Effector memory CD8-positive, alpha-beta T cell (primary cell): ENCODE data around the gene SMYD3.
A peak's percentile ranks its signal among the peaks of the same experiment; 100 is the strongest.

Experiments used
- ATAC-seq: fragments of 150-1000 bp; cut with Tn5 transposase; replicated peaks from 2 replicates; pipeline ENCODE4 v1.10.0; 2021; ENCODE audit warnings: mild to moderate bottlenecking, moderate library complexity
- DNase-seq, 3 experiments: peaks; one replicate each; pipeline ENCODE4 v3.0.0; 2021
- H3K27ac Mint-ChIP-seq, 2 donors: one replicate each; pipeline ENCODE4 v1.8.0; 2022; ENCODE audit warnings: mild to moderate bottlenecking in 2 of 2, mixed read lengths in 2 of 2, moderate library complexity in 2 of 2
- H3K27me3 Mint-ChIP-seq, 2 donors: one replicate each; pipeline ENCODE4 v1.8.0; 2022; ENCODE audit warnings: mixed read lengths in 2 of 2
- H3K36me3 Mint-ChIP-seq: one replicate; pipeline ENCODE4 v1.8.0; 2022; ENCODE audit warnings: mild to moderate bottlenecking, moderate library complexity, mixed read lengths; ENCODE audit not compliant: insufficient read depth
- H3K4me1 Mint-ChIP-seq, 2 donors: one replicate each; pipeline ENCODE4 v1.8.0; 2022; ENCODE audit warnings: low read depth in 2 of 2, mixed read lengths in 2 of 2
- H3K4me3 Mint-ChIP-seq, 2 donors: one replicate each; pipeline ENCODE4 v1.8.0; 2022; ENCODE audit warnings: mild to moderate bottlenecking in 2 of 2, mixed read lengths in 2 of 2, moderate library complexity in 2 of 2
- H3K9me3 Mint-ChIP-seq, 2 donors: one replicate each; pipeline ENCODE4 v1.8.0; 2022; ENCODE audit warnings: mixed read lengths in 2 of 2

SMYD3 gene

GRCh38 chr1:246002725-246003441 lies 504.2 kb downstream of the SMYD3 start:
- ATAC-seq (peak; percentile 69), DNase-seq (peak; percentile 74 to 78 (median 75))
- no peaks in the 10 kb centered on the region for H3K27me3 Mint-ChIP-seq
- H3K4me1 Mint-ChIP-seq: no peaks in the 10 kb centered on the region
- no peak overlapping the region for H3K4me3 Mint-ChIP-seq
- H3K9me3 Mint-ChIP-seq: no peaks in the 10 kb centered on the region
- H3K27ac Mint-ChIP-seq: no peak overlapping the region
- H3K36me3 Mint-ChIP-seq: no peaks in the 10 kb centered on the region

GRCh38 chr1:246001837-246002230 lies 505.2 kb downstream of the SMYD3 start:
- H3K9me3 Mint-ChIP-seq: no peaks in the 10 kb centered on the region
- H3K4me1 Mint-ChIP-seq: no peaks in the 10 kb centered on the region
- DNase-seq (no peak), ATAC-seq (no peak)
- no peaks in the 10 kb centered on the region for H3K27me3 Mint-ChIP-seq
- H3K4me3 Mint-ChIP-seq: no peak overlapping the region
- no peaks in the 10 kb centered on the region for H3K36me3 Mint-ChIP-seq
- H3K27ac Mint-ChIP-seq: no peak overlapping the region

- Mint-ChIP-seq H3K27ac (no peak overlapping the region), H3K27me3 (no peaks in the 10 kb centered on the region), H3K4me1 (no peaks in the 10 kb centered on the region), H3K36me3 (no peaks in the 10 kb centered on the region), H3K4me3 (no peak overlapping the region), H3K9me3 (no peaks in the 10 kb centered on the region)
- ATAC-seq: no peak
- no peak for DNase-seq
Measured at GRCh38 chr1:246001142-246001836, 505.8 kb downstream of the SMYD3 start.

- Mint-ChIP-seq H3K27me3 (no peaks in the 10 kb centered on the region), H3K9me3 (no peaks in the 10 kb centered on the region), H3K27ac (no peak overlapping the region), H3K4me1 (no peaks in the 10 kb centered on the region), H3K4me3 (no peak overlapping the region), H3K36me3 (no peaks in the 10 kb centered on the region)
- DNase-seq (no peak), ATAC-seq (no peak)
Measured at GRCh38 chr1:246000638-246001015, 506.5 kb downstream of the SMYD3 start.

GRCh38 chr1:245999697-246000637 lies 507.1 kb downstream of the SMYD3 start:
- ATAC-seq (no peak), DNase-seq (no peak)
- no peak overlapping the region for H3K27ac Mint-ChIP-seq
- no peaks in the 10 kb centered on the region for H3K4me1 Mint-ChIP-seq
- no peaks in the 10 kb centered on the region for H3K9me3 Mint-ChIP-seq
- H3K4me3 Mint-ChIP-seq: no peak overlapping the region
- no peaks in the 10 kb centered on the region for H3K27me3 Mint-ChIP-seq
- H3K36me3 Mint-ChIP-seq: no peaks in the 10 kb centered on the region

- H3K9me3 Mint-ChIP-seq: no peaks in the 10 kb centered on the region
- no peaks in the 10 kb centered on the region for H3K36me3 Mint-ChIP-seq
- no peak overlapping the region for H3K4me3 Mint-ChIP-seq
- no peak for ATAC-seq
- no peaks in the 10 kb centered on the region for H3K27me3 Mint-ChIP-seq
- H3K4me1 Mint-ChIP-seq: no peaks in the 10 kb centered on the region
- DNase-seq: no peak
- no peak overlapping the region for H3K27ac Mint-ChIP-seq
Measured at GRCh38 chr1:245997471-245998258, 509.4 kb downstream of the SMYD3 start.

- Mint-ChIP-seq H3K36me3 (no peaks in the 10 kb centered on the region), H3K27me3 (no peaks in the 10 kb centered on the region)
- DNase-seq: no peak
Measured at GRCh38 chr1:245996811-245997210, 510.3 kb downstream of the SMYD3 start.

GRCh38 chr1:245995474-245995873 lies 511.6 kb downstream of the SMYD3 start:
- ATAC-seq: no peak
- H3K27ac Mint-ChIP-seq: no peak overlapping the region
- H3K27me3 Mint-ChIP-seq: no peaks in the 10 kb centered on the region

More at GRCh38 chr1:245996811-245997210, 510.3 kb downstream of the SMYD3 start:
- ATAC-seq: no peak
- no peak overlapping the region for H3K27ac Mint-ChIP-seq
- H3K4me3 Mint-ChIP-seq: no peak overlapping the region
- no peaks in the 10 kb centered on the region for H3K4me1 Mint-ChIP-seq
- H3K9me3 Mint-ChIP-seq: no peaks in the 10 kb centered on the region

GRCh38 chr1:245991266-245991665 lies 515.8 kb downstream of the SMYD3 start:
- no peak for DNase-seq
- H3K27me3 Mint-ChIP-seq: no peaks in the 10 kb centered on the region
- no peak for ATAC-seq
- no peaks in the 10 kb centered on the region for H3K9me3 Mint-ChIP-seq
- no peaks in the 10 kb centered on the region for H3K36me3 Mint-ChIP-seq
- H3K4me3 Mint-ChIP-seq: no peak overlapping the region
- H3K27ac Mint-ChIP-seq: peak overlapping the region in 1 of 2 donors; percentile 25
- H3K4me1 Mint-ChIP-seq: no peaks in the 10 kb centered on the region

More at GRCh38 chr1:245995474-245995873, 511.6 kb downstream of the SMYD3 start:
- DNase-seq: no peak
- Mint-ChIP-seq H3K36me3 (no peaks in the 10 kb centered on the region), H3K4me3 (no peak overlapping the region), H3K9me3 (no peaks in the 10 kb centered on the region), H3K4me1 (no peaks in the 10 kb centered on the region)

- H3K9me3 Mint-ChIP-seq: no peaks in the 10 kb centered on the region
- no peaks in the 10 kb centered on the region for H3K27me3 Mint-ChIP-seq
- ATAC-seq: no peak
- no peaks in the 10 kb centered on the region for H3K4me1 Mint-ChIP-seq
- no peak for DNase-seq
- H3K27ac Mint-ChIP-seq: no peak overlapping the region
- no peak overlapping the region for H3K4me3 Mint-ChIP-seq
- H3K36me3 Mint-ChIP-seq: no peaks in the 10 kb centered on the region
Measured at GRCh38 chr1:245990315-245991022, 516.6 kb downstream of the SMYD3 start.

- Mint-ChIP-seq H3K27me3 (no peaks in the 10 kb centered on the region), H3K4me1 (no peaks in the 10 kb centered on the region), H3K9me3 (no peaks in the 10 kb centered on the region), H3K4me3 (no peak overlapping the region), H3K36me3 (no peaks in the 10 kb centered on the region), H3K27ac (no peak overlapping the region)
- no peak for DNase-seq
- no peak for ATAC-seq
Measured at GRCh38 chr1:245988393-245989078, 518.5 kb downstream of the SMYD3 start.

- DNase-seq: no peak
- H3K4me3 Mint-ChIP-seq: no peak overlapping the region
- H3K4me1 Mint-ChIP-seq: no peaks in the 10 kb centered on the region
- no peaks in the 10 kb centered on the region for H3K9me3 Mint-ChIP-seq
- no peak for ATAC-seq
- no peaks in the 10 kb centered on the region for H3K27me3 Mint-ChIP-seq
- H3K36me3 Mint-ChIP-seq: no peaks in the 10 kb centered on the region
- H3K27ac Mint-ChIP-seq: no peak overlapping the region
Measured at GRCh38 chr1:245987997-245988392, 519.1 kb downstream of the SMYD3 start.
